ENCODE results near the gene ARID5B. TPM values are rescaled to one million over a fixed set of nuclear protein-coding genes. Genes with fewer than 3 reads are reported as not detected.

The ARID5B gene
- polyA plus RNA-seq, 3 donors = 1.00 to 2.5 (median 1.5) TPM

GRCh38 chr10:61986788-61987492 lies 85.4 kb downstream of the ARID5B start:
- H3K4me1 Mint-ChIP-seq = peaks cover 30% of the 10 kb centered on the region
- no peak overlapping the region for H3K4me3 Mint-ChIP-seq
- H3K27me3 Mint-ChIP-seq (ENCODE audit: low read depth in 3 of 3) = peaks cover 0 to 5% (median 0%) of the 10 kb centered on the region in 3 donors
- no peaks in the 10 kb centered on the region for H3K27me3 ChIP-seq (ENCODE audit: control insufficient read depth in 2 of 2, insufficient read depth in 2 of 2, low read length in 2 of 2)
- no peak for DNase-seq
- peaks cover 5 to 10% of the 10 kb centered on the region in 2 donors for H3K36me3 Mint-ChIP-seq
- H3K36me3 ChIP-seq (replicated peaks in 1 of 2; ENCODE audit: control insufficient read depth in 1 of 2, insufficient read depth in 2 of 2, low read length in 2 of 2) = no peaks in the 10 kb centered on the region
- H3K4me2 ChIP-seq (replicated peaks; ENCODE audit: extremely low read depth, low read length, poor library complexity, severe bottlenecking) = no peak overlapping the region
- H3K9me3 Mint-ChIP-seq = no peaks in the 10 kb centered on the region
- H3K27ac Mint-ChIP-seq = peak overlapping the region in 4 of 7 donors; percentile 1 to 76 (median 59)
- intact Hi-C loops (cut with micrococcal nuclease) = no loop called here
- no peak overlapping the region for H3K9ac ChIP-seq (ENCODE audit: insufficient read depth, low read length, poor library complexity, severe bottlenecking)
- 100% methylated on average over 3 of the region's 6 CpGs for WGBS (ENCODE audit: insufficient coverage)
- no peaks in the 10 kb centered on the region for H3K9me3 ChIP-seq (replicated peaks in 1 of 2; ENCODE audit: control insufficient read depth in 1 of 2, insufficient read depth in 1 of 2, low read length in 2 of 2)
- H3K79me2 ChIP-seq (ENCODE audit: insufficient read depth, low read length) = no peaks in the 10 kb centered on the region
- TF ChIP-seq CTCF (IDR thresholded peaks at IDR 0.05) = no peak
- no peaks in the 10 kb centered on the region for H4K20me1 ChIP-seq (ENCODE audit: insufficient read depth, low read length)
- H3K4me3 ChIP-seq (replicated peaks in 1 of 3; ENCODE audit: low read depth in 2 of 3, low read length in 3 of 3) = no peak overlapping the region
- H2AFZ ChIP-seq (ENCODE audit: insufficient read depth, low read depth, low read length, poor library complexity, severe bottlenecking) = no peak overlapping the region
- H3K27ac ChIP-seq (ENCODE audit: low read depth in 1 of 2, low read length in 2 of 2) = no peak overlapping the region
- peaks cover 10 to 24% of the 10 kb centered on the region in 2 donors for H3K4me1 ChIP-seq (ENCODE audit: control insufficient read depth in 1 of 2, insufficient read depth in 2 of 2, low read length in 2 of 2)

- Histone ChIP-seq H3K4me2 (replicated peaks; ENCODE audit: extremely low read depth, low read length, poor library complexity, severe bottlenecking) (no peak overlapping the region), H3K27ac (ENCODE audit: low read depth in 1 of 2, low read length in 2 of 2) (peak overlapping the region in 1 of 2 donors; percentile 42), H2AFZ (ENCODE audit: insufficient read depth, low read depth, low read length, poor library complexity, severe bottlenecking) (no peak overlapping the region), H4K20me1 (ENCODE audit: insufficient read depth, low read length) (no peaks in the 10 kb centered on the region), H3K9me3 (replicated peaks in 1 of 2; ENCODE audit: control insufficient read depth in 1 of 2, insufficient read depth in 1 of 2, low read length in 2 of 2) (no peaks in the 10 kb centered on the region), H3K79me2 (ENCODE audit: insufficient read depth, low read length) (no peaks in the 10 kb centered on the region), H3K4me1 (ENCODE audit: control insufficient read depth in 1 of 2, insufficient read depth in 2 of 2, low read length in 2 of 2) (peaks cover 16 to 30% of the 10 kb centered on the region in 2 donors), H3K36me3 (replicated peaks in 1 of 2; ENCODE audit: control insufficient read depth in 1 of 2, insufficient read depth in 2 of 2, low read length in 2 of 2) (no peaks in the 10 kb centered on the region), H3K27me3 (ENCODE audit: control insufficient read depth in 2 of 2, insufficient read depth in 2 of 2, low read length in 2 of 2) (no peaks in the 10 kb centered on the region), H3K4me3 (replicated peaks in 1 of 3; ENCODE audit: low read depth in 2 of 3, low read length in 3 of 3) (no peak overlapping the region), H3K9ac (ENCODE audit: insufficient read depth, low read length, poor library complexity, severe bottlenecking) (no peak overlapping the region)
- H3K4me1 Mint-ChIP-seq = peaks cover 36% of the 10 kb centered on the region
- peaks cover 5 to 10% of the 10 kb centered on the region in 2 donors for H3K36me3 Mint-ChIP-seq
- intact Hi-C loops (cut with micrococcal nuclease) = no loop called here
- WGBS (ENCODE audit: insufficient coverage) = no CpG with 5 or more reads among the region's 3 CpGs
- no peak for TF ChIP-seq CTCF (IDR thresholded peaks at IDR 0.05)
- H3K27ac Mint-ChIP-seq = peak overlapping the region in 5 of 7 donors; percentile 83 to 92 (median 86)
- no peaks in the 10 kb centered on the region for H3K9me3 Mint-ChIP-seq
- peaks cover 0 to 5% (median 0%) of the 10 kb centered on the region in 3 donors for H3K27me3 Mint-ChIP-seq (ENCODE audit: low read depth in 3 of 3)
- no peak for DNase-seq
- H3K4me3 Mint-ChIP-seq = no peak overlapping the region
Measured at GRCh38 chr10:61987537-61987936, 86.0 kb downstream of the ARID5B start.
